ENCODE results near the gene PNPLA7.

- TF ChIP-seq CTCF (IDR thresholded peaks at IDR 0.05; ENCODE audit: borderline replicate concordance, extremely low read depth, low read length, poor library complexity, severe bottlenecking) (no peak), EZH2 (IDR thresholded peaks at IDR 0.05; ENCODE audit: borderline replicate concordance, low read depth, low read length, severe bottlenecking) (no peak)
Observed at GRCh38 chr9:137463931-137464290, 86.3 kb downstream of the PNPLA7 start.
